ENCODE measurements around the gene RMDN3. TPM values are rescaled to one million over a fixed set of nuclear protein-coding genes. Genes with fewer than 3 reads are reported as not detected.

The RMDN3 gene
- total RNA-seq, 4 donors from 2014 or later: 24.2 to 37.2 (median 32.8) TPM

DNA sequence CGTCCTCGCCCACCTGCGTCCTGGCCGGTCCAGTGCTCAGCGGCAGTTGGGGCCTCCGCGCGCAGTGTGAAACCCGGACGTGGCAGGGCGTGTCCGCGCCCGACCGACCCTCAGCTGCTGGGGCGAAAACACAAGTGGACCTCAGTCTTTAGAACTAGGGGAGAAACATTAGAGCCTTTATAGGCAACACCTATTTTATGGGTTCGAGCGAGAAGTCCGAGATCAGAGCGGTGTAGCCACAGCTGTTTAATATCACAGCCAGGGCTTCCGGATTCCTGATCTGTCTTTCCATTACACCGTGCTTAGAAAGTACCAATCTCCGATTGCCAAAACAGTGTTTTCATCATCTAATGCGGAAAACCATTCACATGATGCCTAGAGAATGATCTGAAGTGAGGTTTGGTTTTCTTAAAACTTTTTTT, 59.6 kb downstream of the RMDN3 start:
- TF ChIP-seq POLR2AphosphoS5 (IDR thresholded peaks at IDR 0.05) (no peak), EP300 (IDR thresholded peaks at IDR 0.05) (no peak)
- peak overlapping the region in 3 of 4 donors; percentile 98 to 99 (median 99) for H3K27ac ChIP-seq
- 0% methylated on average over 4 to 9 of the region's 24 CpGs for WGBS, 2 donors (ENCODE audit: low coverage in 1 of 2)
- peaks cover 0 to 23% (median 10%) of the 10 kb centered on the region in 3 donors for H3K4me1 ChIP-seq
- peak overlapping the region; percentile 50 to 83 for H3K4me3 ChIP-seq
- no peaks in the 10 kb centered on the region for H3K9me3 ChIP-seq
- ATAC-seq: no peak
- H3K36me3 ChIP-seq: peaks cover 0 to 21% of the 10 kb centered on the region in 2 donors
- H3K27me3 ChIP-seq: no peaks in the 10 kb centered on the region

DNA sequence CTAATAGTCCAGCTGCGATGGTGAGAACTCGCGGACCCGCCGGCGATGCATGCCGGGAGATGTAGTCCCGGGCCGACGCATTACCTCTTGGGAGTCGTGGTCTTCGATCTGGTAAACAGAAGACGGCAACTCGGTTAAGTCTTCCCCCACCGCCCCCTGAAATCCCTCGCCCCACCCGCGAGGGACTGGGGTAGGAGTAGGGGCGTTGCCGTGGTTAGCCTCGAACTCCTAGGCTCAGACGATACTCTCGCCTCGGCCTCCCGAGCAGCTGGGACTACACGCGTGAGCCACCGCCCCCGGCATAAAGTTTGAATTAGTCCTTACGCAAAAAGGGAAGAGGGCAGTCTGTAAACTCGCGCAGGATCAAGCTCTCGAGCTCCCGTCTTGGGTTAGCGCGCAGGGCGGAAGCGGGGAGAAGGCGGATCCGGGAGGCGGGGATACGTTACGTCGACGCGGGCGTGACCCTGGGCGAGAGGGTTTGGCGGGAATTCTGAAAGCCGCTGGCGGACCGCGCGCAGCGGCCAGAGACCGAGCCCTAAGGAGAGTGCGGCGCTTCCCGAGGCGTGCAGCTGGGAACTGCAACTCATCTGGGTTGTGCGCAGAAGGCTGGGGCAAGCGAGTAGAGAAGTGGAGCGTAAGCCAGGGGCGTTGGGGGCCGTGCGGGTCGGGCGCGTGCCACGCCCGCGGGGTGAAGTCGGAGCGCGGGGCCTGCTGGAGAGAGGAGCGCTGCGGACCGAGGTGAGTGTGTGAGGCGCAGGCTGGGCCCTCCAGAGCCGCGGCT, 60.2 kb downstream of the RMDN3 start, which contains the start of gene RAD51:
Gene RAD51 (plus strand): TSS at position 487 of the 781 bp plus-strand sequence. CDS start 3,585 bp downstream, outside the sequence.
- no peaks in the 10 kb centered on the region for H3K27me3 ChIP-seq
- peak within 1 kb of the TSS; percentile 50 to 83 for H3K4me3 ChIP-seq
- TF ChIP-seq POLR2A (IDR thresholded peaks at IDR 0.05): peak; percentile 54 to 62
- TF ChIP-seq POLR2AphosphoS5 (IDR thresholded peaks at IDR 0.05): peak; percentile 85
- TF ChIP-seq EP300 (IDR thresholded peaks at IDR 0.05): no peak
- H3K27ac ChIP-seq: peak within 1 kb of the TSS; percentile 78 to 99 (median 98)
- no peaks in the 10 kb centered on the region for H3K9me3 ChIP-seq
- WGBS, 2 donors (ENCODE audit: low coverage in 1 of 2): 0% methylated on average over 28 to 34 of the region's 81 CpGs
- H3K36me3 ChIP-seq: peaks cover 0 to 27% of the 10 kb centered on the region in 2 donors
- peak; percentile 98 for ATAC-seq
- peaks cover 0 to 23% (median 10%) of the 10 kb centered on the region in 3 donors for H3K4me1 ChIP-seq

DNA sequence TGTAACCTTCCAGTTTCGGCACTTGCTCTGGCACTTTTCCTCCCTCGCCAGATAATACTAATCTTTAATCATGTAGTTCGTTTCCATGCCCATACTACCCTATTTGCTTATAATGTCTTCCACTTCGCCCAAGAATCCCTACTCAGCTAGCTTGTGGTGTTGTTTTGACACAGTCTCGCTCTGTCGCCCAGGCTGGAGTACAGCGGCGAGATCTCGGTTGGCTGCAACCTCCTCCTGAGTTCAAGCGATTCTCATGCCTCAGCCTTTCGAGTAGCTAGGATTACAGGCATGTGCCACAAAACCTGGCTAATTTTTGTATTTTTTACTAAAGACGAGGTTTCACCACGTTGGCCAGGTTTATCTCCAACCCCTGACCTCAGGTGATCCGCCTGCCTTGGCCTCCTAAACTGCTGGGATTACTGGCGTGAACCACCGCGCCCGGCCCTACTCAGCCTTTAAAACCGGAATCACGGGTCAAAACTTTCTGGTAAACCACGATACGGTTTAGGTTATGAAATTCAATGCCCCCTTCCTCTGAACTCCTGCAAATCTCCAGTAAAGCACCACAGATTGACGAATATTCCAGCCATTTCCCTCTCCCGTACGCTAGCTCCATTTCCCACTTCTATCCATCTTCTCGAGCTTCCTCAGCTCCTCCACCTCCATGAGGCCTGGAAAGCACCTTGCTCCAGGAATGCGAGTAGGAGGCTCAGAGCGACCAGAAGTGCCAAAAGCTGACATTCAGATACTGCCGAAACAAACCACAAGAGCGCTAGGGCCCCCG, 61.0 kb downstream of the RMDN3 start:
- peak overlapping the region; percentile 50 to 83 for H3K4me3 ChIP-seq
- ATAC-seq: no peak
- H3K4me1 ChIP-seq: peaks cover 0 to 23% (median 10%) of the 10 kb centered on the region in 3 donors
- no peaks in the 10 kb centered on the region for H3K27me3 ChIP-seq
- peaks cover 0 to 32% of the 10 kb centered on the region in 2 donors for H3K36me3 ChIP-seq
- TF ChIP-seq EP300 (IDR thresholded peaks at IDR 0.05) (no peak), CTCF (IDR thresholded peaks at IDR 0.05) (no peak), POLR2A (IDR thresholded peaks at IDR 0.05) (no peak), POLR2AphosphoS5 (IDR thresholded peaks at IDR 0.05) (no peak)
- no peaks in the 10 kb centered on the region for H3K9me3 ChIP-seq
- peak overlapping the region; percentile 78 to 99 (median 98) for H3K27ac ChIP-seq
- 31 to 35% methylated on average over 22 to 23 of the region's 31 CpGs for WGBS, 2 donors (ENCODE audit: low coverage in 1 of 2)

DNA sequence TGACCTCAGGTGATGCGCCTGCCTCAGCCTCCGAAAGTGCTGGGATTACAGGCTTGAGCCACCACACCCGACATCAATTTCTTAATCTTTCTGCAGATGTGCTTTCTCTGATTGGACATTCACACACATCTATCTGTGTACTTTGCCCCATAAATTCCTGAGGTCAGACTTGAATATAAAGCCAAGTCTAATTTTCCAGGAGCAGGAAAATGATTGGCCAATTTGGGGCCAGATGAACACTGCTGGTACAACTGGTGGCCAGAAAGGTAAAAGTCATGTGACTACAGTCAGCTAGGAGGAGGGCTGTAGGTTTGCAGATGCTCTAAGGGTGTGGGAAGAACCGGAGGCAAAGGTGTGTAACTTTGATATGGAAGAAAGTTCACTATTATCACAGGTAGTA, 63.3 kb downstream of the RMDN3 start:
- no peak for ATAC-seq
- 90% methylated on average over 1 of the region's 4 CpGs; no CpG with 5 or more reads in 1 of the 2 donors for WGBS, 2 donors (ENCODE audit: low coverage in 1 of 2)
- H3K4me1 ChIP-seq: peaks cover 0 to 23% (median 10%) of the 10 kb centered on the region in 3 donors
- H3K36me3 ChIP-seq: peaks cover 0 to 32% of the 10 kb centered on the region in 2 donors
- no peaks in the 10 kb centered on the region for H3K27me3 ChIP-seq
- no peak overlapping the region for H3K27ac ChIP-seq
- H3K4me3 ChIP-seq: no peak overlapping the region
- TF ChIP-seq POLR2AphosphoS5 (IDR thresholded peaks at IDR 0.05) (no peak), POLR2A (IDR thresholded peaks at IDR 0.05) (no peak), EP300 (IDR thresholded peaks at IDR 0.05) (no peak), CTCF (IDR thresholded peaks at IDR 0.05) (no peak)
- no peaks in the 10 kb centered on the region for H3K9me3 ChIP-seq

- H3K36me3 ChIP-seq: peaks cover 0 to 32% of the 10 kb centered on the region in 2 donors
- H3K4me1 ChIP-seq: peaks cover 0 to 11% (median 4%) of the 10 kb centered on the region in 3 donors
- no peak overlapping the region for H3K4me3 ChIP-seq
- H3K27me3 ChIP-seq: no peaks in the 10 kb centered on the region
- H3K27ac ChIP-seq: no peak overlapping the region
- WGBS, 2 donors (ENCODE audit: low coverage in 1 of 2): 82 to 85% methylated on average over 5 to 6 of the region's 9 CpGs
- TF ChIP-seq CTCF (IDR thresholded peaks at IDR 0.05) (no peak), POLR2AphosphoS5 (IDR thresholded peaks at IDR 0.05) (no peak), EP300 (IDR thresholded peaks at IDR 0.05) (no peak), POLR2A (IDR thresholded peaks at IDR 0.05) (no peak)
- no peak for ATAC-seq
- H3K9me3 ChIP-seq: no peaks in the 10 kb centered on the region
Measured at GRCh38 chr15:40688932-40689799, 65.9 kb downstream of the RMDN3 start.
